Neutrophil (primary cell): ENCODE results near the gene PNMA8C.

Source experiments
- H3K27ac ChIP-seq: fragments of 200-600 bp; sonication (generic); 2 replicates; pipeline ENCODE4 v1.5.1; 2016; ENCODE audit warnings: mild to moderate bottlenecking, moderate library complexity
- H3K27me3 ChIP-seq: fragments of 200-600 bp; sonication (generic); 2 replicates; pipeline ENCODE4 v1.6.0; 2016; ENCODE audit warnings: mild to moderate bottlenecking
- H3K36me3 ChIP-seq: fragments of 200-600 bp; sonication (generic); 2 replicates; pipeline ENCODE4 v1.5.1; 2017
- H3K4me1 ChIP-seq, 2 experiments: fragments of 200-600 bp in 1 of 2; sonication (generic) in 1 of 2; 1 replicate in 1 of 2; 2 replicates in 1 of 2; pipeline versions ENCODE4 v1.5.1 to v1.6.1; 2013 to 2016; ENCODE audit warnings: low read depth in 1 of 2, low read length in 1 of 2, mild to moderate bottlenecking in 1 of 2, moderate library complexity in 1 of 2; ENCODE audit not compliant: control insufficient read depth in 1 of 2, insufficient read depth in 1 of 2
- H3K4me3 ChIP-seq, 2 experiments: fragments of 200-600 bp in 1 of 2; sonication (generic) in 1 of 2; 1 replicate in 1 of 2; 2 replicates in 1 of 2; pipeline ENCODE4 v1.5.1; 2013 to 2016; ENCODE audit warnings: low read depth in 1 of 2, low read length in 1 of 2, mild to moderate bottlenecking in 1 of 2, moderate library complexity in 1 of 2
- H3K9me3 ChIP-seq: fragments of 200-600 bp; sonication (generic); 2 replicates; pipeline ENCODE4 v1.5.1; 2016
- TF ChIP-seq, protein P1 (sequence below): fragments of 200-600 bp; sonication (generic); IDR thresholded peaks from 2 replicates; pipeline ENCODE4 v1.5.1; 2016; ENCODE audit warnings: antibody characterized with exemption

The PNMA8C gene

GRCh38 chr19:46383846-46384245 is 44.9 kb downstream of the PNMA8C start:
- H3K9me3 ChIP-seq, result no peaks in the 10 kb centered on the region
- no peaks in the 10 kb centered on the region for H3K27me3 ChIP-seq
- no peak overlapping the region for H3K4me3 ChIP-seq
- H3K27ac ChIP-seq, result no peak overlapping the region
- H3K36me3 ChIP-seq, result peaks cover 56% of the 10 kb centered on the region
- no peaks in the 10 kb centered on the region for H3K4me1 ChIP-seq
- TF ChIP-seq, protein P1, sequence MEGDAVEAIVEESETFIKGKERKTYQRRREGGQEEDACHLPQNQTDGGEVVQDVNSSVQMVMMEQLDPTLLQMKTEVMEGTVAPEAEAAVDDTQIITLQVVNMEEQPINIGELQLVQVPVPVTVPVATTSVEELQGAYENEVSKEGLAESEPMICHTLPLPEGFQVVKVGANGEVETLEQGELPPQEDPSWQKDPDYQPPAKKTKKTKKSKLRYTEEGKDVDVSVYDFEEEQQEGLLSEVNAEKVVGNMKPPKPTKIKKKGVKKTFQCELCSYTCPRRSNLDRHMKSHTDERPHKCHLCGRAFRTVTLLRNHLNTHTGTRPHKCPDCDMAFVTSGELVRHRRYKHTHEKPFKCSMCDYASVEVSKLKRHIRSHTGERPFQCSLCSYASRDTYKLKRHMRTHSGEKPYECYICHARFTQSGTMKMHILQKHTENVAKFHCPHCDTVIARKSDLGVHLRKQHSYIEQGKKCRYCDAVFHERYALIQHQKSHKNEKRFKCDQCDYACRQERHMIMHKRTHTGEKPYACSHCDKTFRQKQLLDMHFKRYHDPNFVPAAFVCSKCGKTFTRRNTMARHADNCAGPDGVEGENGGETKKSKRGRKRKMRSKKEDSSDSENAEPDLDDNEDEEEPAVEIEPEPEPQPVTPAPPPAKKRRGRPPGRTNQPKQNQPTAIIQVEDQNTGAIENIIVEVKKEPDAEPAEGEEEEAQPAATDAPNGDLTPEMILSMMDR, result no peak

- H3K36me3 ChIP-seq, result peaks cover 52% of the 10 kb centered on the region
- TF ChIP-seq, protein P1, result no peak
Observed at GRCh38 chr19:46383171-46383815, 45.4 kb downstream of the PNMA8C start.

DNA sequence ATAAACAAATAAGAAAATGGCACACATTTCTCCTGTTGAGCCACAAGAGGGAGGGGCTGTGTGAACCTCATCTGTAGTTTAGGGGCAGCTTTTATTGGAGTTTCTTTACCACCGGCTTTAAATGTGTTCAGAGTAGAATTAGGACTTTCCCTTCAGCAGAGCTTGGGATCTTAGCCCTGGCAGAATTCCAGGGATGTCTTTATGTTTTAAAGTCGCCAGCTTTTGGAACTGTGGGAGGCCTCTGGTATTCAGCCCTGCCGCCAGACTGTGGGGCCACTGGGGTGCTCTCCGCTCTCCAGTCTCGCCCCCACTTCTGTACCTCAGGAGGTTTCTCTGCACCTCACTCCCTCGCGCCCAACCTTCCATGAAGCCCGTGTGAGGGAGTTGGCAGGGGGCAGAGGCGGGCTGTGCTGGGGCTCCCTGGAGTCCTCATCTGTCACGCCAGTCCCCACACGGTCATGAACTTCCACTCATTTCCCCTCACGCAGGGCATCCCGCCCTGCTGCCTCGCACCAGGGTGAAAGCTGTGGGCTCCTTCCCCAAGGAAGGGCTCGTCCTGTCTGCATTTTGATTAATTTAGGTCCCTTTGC is 46.9 kb downstream of the PNMA8C start:
- H3K4me1 ChIP-seq, result no peaks in the 10 kb centered on the region
- no peak overlapping the region for H3K27ac ChIP-seq
- H3K4me3 ChIP-seq, result no peak overlapping the region
- peaks cover 45% of the 10 kb centered on the region for H3K36me3 ChIP-seq
- TF ChIP-seq, protein P1, result no peak
- no peaks in the 10 kb centered on the region for H3K9me3 ChIP-seq
- H3K27me3 ChIP-seq, result no peaks in the 10 kb centered on the region

More at GRCh38 chr19:46383171-46383815, 45.4 kb downstream of the PNMA8C start:
- H3K27me3 ChIP-seq, result no peaks in the 10 kb centered on the region
- no peak overlapping the region for H3K4me3 ChIP-seq
- H3K9me3 ChIP-seq, result no peaks in the 10 kb centered on the region
- no peak overlapping the region for H3K27ac ChIP-seq
- no peaks in the 10 kb centered on the region for H3K4me1 ChIP-seq

- Histone ChIP-seq H3K4me3 (no peak overlapping the region), H3K27ac (no peak overlapping the region), H3K9me3 (no peaks in the 10 kb centered on the region), H3K4me1 (no peaks in the 10 kb centered on the region), H3K27me3 (no peaks in the 10 kb centered on the region), H3K36me3 (peaks cover 48% of the 10 kb centered on the region)
- TF ChIP-seq, protein P1, result no peak
Observed at GRCh38 chr19:46381346-46381745, 47.4 kb downstream of the PNMA8C start.

GRCh38 chr19:46380690-46381089 is 48.0 kb downstream of the PNMA8C start:
- H3K4me1 ChIP-seq, result no peaks in the 10 kb centered on the region
- H3K36me3 ChIP-seq, result peaks cover 55% of the 10 kb centered on the region
- TF ChIP-seq, protein P1, result no peak
- no peak overlapping the region for H3K27ac ChIP-seq
- H3K4me3 ChIP-seq, result no peak overlapping the region
- no peaks in the 10 kb centered on the region for H3K9me3 ChIP-seq
- no peaks in the 10 kb centered on the region for H3K27me3 ChIP-seq
